Spinal cord (tissue), 10 donors: ENCODE data around the gene GPRC5C. TPM values are rescaled to one million over a fixed set of nuclear protein-coding genes. Genes with fewer than 3 reads are reported as not detected.

Source experiments
- DNase-seq, 6 donors: peaks; one replicate each; pipeline versions ENCODE4 v3.0.0 to v3.0.0-alpha.2; 2013 to 2015; ENCODE audit warnings: low spot score in 6 of 6, low read depth in 4 of 6
- H3K27ac ChIP-seq: one replicate; pipeline ENCODE4 v1.5.1; 2013; ENCODE audit warnings: low read depth, low read length, control low read depth
- H3K27me3 ChIP-seq: one replicate; pipeline ENCODE4 v1.6.1; 2013; ENCODE audit warnings: low read length; ENCODE audit not compliant: control insufficient read depth, insufficient read depth
- H3K36me3 ChIP-seq: one replicate; pipeline ENCODE4 v1.6.1; 2013; ENCODE audit warnings: low read length; ENCODE audit not compliant: control insufficient read depth, insufficient read depth
- H3K4me1 ChIP-seq: one replicate; pipeline ENCODE4 v1.6.1; 2013; ENCODE audit warnings: low read length; ENCODE audit not compliant: control insufficient read depth, insufficient read depth
- H3K4me3 ChIP-seq: one replicate; pipeline ENCODE4 v1.5.1; 2013; ENCODE audit warnings: low read depth, low read length, control low read depth
- H3K9me3 ChIP-seq: one replicate; pipeline ENCODE4 v1.6.1; 2013; ENCODE audit warnings: low read length; ENCODE audit not compliant: control insufficient read depth, insufficient read depth
- WGBS: methylation state at CpG from one replicate; pipeline ENCODE4 v1.1.5; 2013; ENCODE audit warnings: missing lambda C conversion rate; ENCODE audit not compliant: insufficient coverage; 5-methylcytosine and 5-hydroxymethylcytosine counted together
- long read RNA-seq, 4 donors: transcript quantifications; one replicate each; lab custom pipeline, GENCODE V29; 2026
- polyA plus RNA-seq, 2 donors: library from polyadenylated mRNA; unstranded; fragments of 120-200 nt; gene quantifications; one replicate each; pipeline ENCODE4 v1.2.1, GENCODE V29; 2013; ENCODE audit not compliant: insufficient read length in 2 of 2
- total RNA-seq, 2 donors: library from RNA; depleted of rRNA in 1 of 2; stranded (reverse); fragments of 120-200 nt in 1 of 2; fragments of >200 nt in 1 of 2; gene quantifications; one replicate each; pipeline versions ENCODE4 v1.2.3 to v1.2.4, GENCODE V29; 2013 to 2014
- donor health status: healthy.

Gene GPRC5C
- 10 to 100 TPM; 16.3 to 98.7 TPM for total RNA-seq
- polyA plus RNA-seq, result 10 to 100 TPM; 10.4 to 19.1 TPM
- long read RNA-seq, donor 1, partial matches to known transcripts, result 0 of 5 reads
- long read RNA-seq, donor 1, other reads (novel, unspliced or antisense), result 0 of 5 reads
- long read RNA-seq, donor 2, partial matches to known transcripts, result 0 of 1 reads
- long read RNA-seq, donor 2, other reads (novel, unspliced or antisense), result 0 of 1 reads
- long read RNA-seq, donor 3, partial matches to known transcripts, result 0 of 3 reads
- long read RNA-seq, donor 3, other reads (novel, unspliced or antisense), result 0 of 3 reads
- long read RNA-seq, donor 4, transcript GPRC5C-207 (1 exons, 2,224 nt), result major isoform, 8 of 24 reads
- long read RNA-seq, donor 4, transcript GPRC5C-202 (4 exons, 2,988 nt), result minor isoform, 5 of 24 reads
- long read RNA-seq, donor 4, partial matches to known transcripts, result 7 of 24 reads
- long read RNA-seq, donor 4, other reads (novel, unspliced or antisense), result 0 of 24 reads

GRCh38 chr17:74431568-74432423 lies at the start of gene GPRC5C:
Gene GPRC5C (plus strand): TSS chr17:74432088. CDS start chr17:74439777, 7,689 bp downstream.
- peak in 2 of 6 donors; percentile 80 to 82 for DNase-seq
- H3K27me3 ChIP-seq, result peaks cover 43% of the 10 kb centered on the region
- peak within 1 kb of the TSS; percentile 67 for H3K27ac ChIP-seq
- peaks cover 48% of the 10 kb centered on the region for H3K4me1 ChIP-seq
- under 1% methylated on average over 81 of the region's 81 CpGs for WGBS
- no peaks in the 10 kb centered on the region for H3K36me3 ChIP-seq
- H3K9me3 ChIP-seq, result no peaks in the 10 kb centered on the region
- peak within 1 kb of the TSS; percentile 63 for H3K4me3 ChIP-seq

GRCh38 chr17:74383141-74383540 lies 48.7 kb upstream of the GPRC5C start:
- Histone ChIP-seq H3K36me3 (no peaks in the 10 kb centered on the region), H3K4me3 (no peak overlapping the region), H3K27me3 (no peaks in the 10 kb centered on the region), H3K4me1 (peaks cover 18% of the 10 kb centered on the region), H3K9me3 (no peaks in the 10 kb centered on the region), H3K27ac (no peak overlapping the region)
- 96% methylated on average over 3 of the region's 5 CpGs for WGBS
- no peak for DNase-seq

GRCh38 chr17:74385201-74385600 lies 46.7 kb upstream of the GPRC5C start:
- Histone ChIP-seq H3K9me3 (no peaks in the 10 kb centered on the region), H3K27me3 (no peaks in the 10 kb centered on the region), H3K27ac (no peak overlapping the region), H3K4me3 (no peak overlapping the region), H3K4me1 (peaks cover 4% of the 10 kb centered on the region), H3K36me3 (no peaks in the 10 kb centered on the region)
- 96% methylated on average over 3 of the region's 3 CpGs for WGBS
- no peak for DNase-seq

- no peaks in the 10 kb centered on the region for H3K27me3 ChIP-seq
- 73% methylated on average over 7 of the region's 8 CpGs for WGBS
- H3K4me3 ChIP-seq, result no peak overlapping the region
- H3K9me3 ChIP-seq, result no peaks in the 10 kb centered on the region
- no peaks in the 10 kb centered on the region for H3K4me1 ChIP-seq
- H3K36me3 ChIP-seq, result no peaks in the 10 kb centered on the region
- no peak for DNase-seq
- no peak overlapping the region for H3K27ac ChIP-seq
Measured at GRCh38 chr17:74386386-74386785, 45.5 kb upstream of the GPRC5C start.

GRCh38 chr17:74387365-74388218 lies 44.3 kb upstream of the GPRC5C start:
- Histone ChIP-seq H3K9me3 (no peaks in the 10 kb centered on the region), H3K4me3 (no peak overlapping the region), H3K27me3 (no peaks in the 10 kb centered on the region), H3K27ac (no peak overlapping the region), H3K36me3 (no peaks in the 10 kb centered on the region), H3K4me1 (no peaks in the 10 kb centered on the region)
- 80% methylated on average over 8 of the region's 17 CpGs for WGBS
- DNase-seq, result no peak

GRCh38 chr17:74389084-74389753 lies 42.7 kb upstream of the GPRC5C start:
- DNase-seq, result no peak
- Histone ChIP-seq H3K36me3 (no peaks in the 10 kb centered on the region), H3K4me3 (no peak overlapping the region), H3K27ac (no peak overlapping the region), H3K4me1 (peaks cover 11% of the 10 kb centered on the region), H3K9me3 (no peaks in the 10 kb centered on the region), H3K27me3 (no peaks in the 10 kb centered on the region)
- 55% methylated on average over 11 of the region's 12 CpGs for WGBS

- no peak for DNase-seq
- Histone ChIP-seq H3K4me1 (peaks cover 19% of the 10 kb centered on the region), H3K9me3 (no peaks in the 10 kb centered on the region), H3K27ac (no peak overlapping the region), H3K36me3 (no peaks in the 10 kb centered on the region), H3K27me3 (no peaks in the 10 kb centered on the region), H3K4me3 (no peak overlapping the region)
- WGBS, result 78% methylated on average over 2 of the region's 2 CpGs
Measured at GRCh38 chr17:74389937-74390679, 41.8 kb upstream of the GPRC5C start.

- Histone ChIP-seq H3K9me3 (no peaks in the 10 kb centered on the region), H3K4me1 (peaks cover 19% of the 10 kb centered on the region), H3K4me3 (no peak overlapping the region), H3K27me3 (no peaks in the 10 kb centered on the region), H3K36me3 (no peaks in the 10 kb centered on the region), H3K27ac (no peak overlapping the region)
- DNase-seq, result no peak
- WGBS, result 88% methylated on average over 10 of the region's 11 CpGs
Measured at GRCh38 chr17:74390680-74391653, 40.9 kb upstream of the GPRC5C start.
